Tibial artery (tissue), 4 donors: Measurements from ENCODE around the gene DDX56.

Source experiments
- DNase-seq, 2 donors: peaks; one replicate each; pipeline ENCODE4 v3.0.0-alpha.2; 2019
- H3K27ac ChIP-seq, 2 donors: fragments of 200-600 bp; sonication (generic) in 1 of 2; 1 replicate in 1 of 2; 2 replicates in 1 of 2; pipeline ENCODE4 v1.5.1; 2018 to 2019; ENCODE audit warnings: mild to moderate bottlenecking in 1 of 2
- H3K27me3 ChIP-seq, 2 donors: fragments of 200-600 bp; sonication (generic) in 1 of 2; one replicate each; pipeline versions ENCODE4 v1.5.1 to v1.6.0; 2016 to 2019
- H3K36me3 ChIP-seq, 3 donors: fragments of 200-600 bp; sonication (generic) in 2 of 3; one replicate each; pipeline ENCODE4 v1.5.1; 2016 to 2019; ENCODE audit warnings: mild to moderate bottlenecking in 2 of 3
- H3K4me1 ChIP-seq, 4 donors: fragments of 200-600 bp; sonication (generic) in 2 of 4; 1 replicate in 3 of 4; 2 replicates in 1 of 4; pipeline ENCODE4 v1.5.1; 2016 to 2019
- H3K4me3 ChIP-seq, 2 donors: fragments of 200-600 bp; sonication (generic) in 1 of 2; 1 replicate in 1 of 2; 2 replicates in 1 of 2; pipeline ENCODE4 v1.5.1; 2018 to 2019; ENCODE audit warnings: mild to moderate bottlenecking in 2 of 2
- H3K9me3 ChIP-seq, 3 donors: fragments of 200-600 bp; sonication (generic) in 1 of 3; one replicate each; pipeline ENCODE4 v1.5.1; 2016 to 2019
- CTCF ChIP-seq, 2 experiments: fragments of 200-600 bp in 1 of 2; fragments of 450-650 bp in 1 of 2; IDR thresholded peaks; one replicate each; pipeline ENCODE4 v1.5.1; 2017 to 2019; ENCODE audit warnings: antibody characterized with exemption in 2 of 2, mild to moderate bottlenecking in 1 of 2, moderate library complexity in 1 of 2
- intact Hi-C: fragments of 100-400 bp; cut with DNase I; formaldehyde crosslinking; loops from one replicate; pipeline ENCODE4 v1.15.0; 2023; ENCODE audit warnings: low total_unique reads

The DDX56 gene

GRCh38 chr7:44573464-44574286 is at the start of gene DDX56:
TSS of gene DDX56 (minus strand) at chr7:44573908. CDS start at chr7:44573895, 13 bp downstream.
- Histone ChIP-seq H3K4me1 (peaks cover 0 to 26% (median 22%) of the 10 kb centered on the region in 4 donors), H3K36me3 (peaks cover 37 to 65% (median 53%) of the 10 kb centered on the region in 3 donors), H3K4me3 (peak within 1 kb of the TSS; percentile 79 to 99), H3K9me3 (no peaks in the 10 kb centered on the region), H3K27ac (peak within 1 kb of the TSS; percentile 94), H3K27me3 (no peaks in the 10 kb centered on the region)
- no peak for TF ChIP-seq CTCF (IDR thresholded peaks at IDR 0.05)
- DNase-seq, result peak; percentile 94 to 96
- intact Hi-C loops, result no loop called here

- no peak overlapping the region for H3K4me3 ChIP-seq
- peaks cover 0 to 10% (median 5%) of the 10 kb centered on the region in 4 donors for H3K4me1 ChIP-seq
- DNase-seq, result no peak
Observed at GRCh38 chr7:44622342-44623151, 48.8 kb upstream of the DDX56 start.

GRCh38 chr7:44621750-44622103 is 48.0 kb upstream of the DDX56 start:
- intact Hi-C loops, result no loop called here
- no peak for TF ChIP-seq CTCF (IDR thresholded peaks at IDR 0.05)
- Histone ChIP-seq H3K36me3 (peaks cover 19 to 25% (median 23%) of the 10 kb centered on the region in 3 donors), H3K4me3 (no peak overlapping the region), H3K4me1 (peaks cover 0 to 10% (median 5%) of the 10 kb centered on the region in 4 donors), H3K9me3 (no peaks in the 10 kb centered on the region), H3K27ac (no peak overlapping the region), H3K27me3 (no peaks in the 10 kb centered on the region)
- no peak for DNase-seq

More at GRCh38 chr7:44622342-44623151, 48.8 kb upstream of the DDX56 start:
- Histone ChIP-seq H3K27ac (no peak overlapping the region), H3K36me3 (peaks cover 22 to 33% (median 27%) of the 10 kb centered on the region in 3 donors), H3K9me3 (no peaks in the 10 kb centered on the region), H3K27me3 (no peaks in the 10 kb centered on the region)
- no peak for TF ChIP-seq CTCF (IDR thresholded peaks at IDR 0.05)
- intact Hi-C loops, result no loop called here

GRCh38 chr7:44621034-44621749 is 47.5 kb upstream of the DDX56 start:
- peaks cover 0 to 10% (median 5%) of the 10 kb centered on the region in 4 donors for H3K4me1 ChIP-seq
- no peaks in the 10 kb centered on the region for H3K9me3 ChIP-seq
- intact Hi-C loops, result no loop called here
- H3K36me3 ChIP-seq, result peaks cover 13 to 19% (median 19%) of the 10 kb centered on the region in 3 donors
- TF ChIP-seq CTCF (IDR thresholded peaks at IDR 0.05), result no peak
- no peak overlapping the region for H3K4me3 ChIP-seq
- H3K27ac ChIP-seq, result no peak overlapping the region
- DNase-seq, result peak in 1 of 2 donors; percentile 47
- H3K27me3 ChIP-seq, result no peaks in the 10 kb centered on the region

GRCh38 chr7:44618753-44619152 is 45.0 kb upstream of the DDX56 start:
- no peak for DNase-seq
- no peaks in the 10 kb centered on the region for H3K9me3 ChIP-seq
- no peak overlapping the region for H3K4me3 ChIP-seq
- no peaks in the 10 kb centered on the region for H3K27me3 ChIP-seq
- intact Hi-C loops, result no loop called here
- peaks cover 0 to 14% (median 5%) of the 10 kb centered on the region in 4 donors for H3K4me1 ChIP-seq
- H3K36me3 ChIP-seq, result peaks cover 0 to 5% (median 0%) of the 10 kb centered on the region in 3 donors
- no peak for TF ChIP-seq CTCF (IDR thresholded peaks at IDR 0.05)
- no peak overlapping the region for H3K27ac ChIP-seq
